ENCODE measurements around the gene CEP89. TPM values are rescaled to one million over a fixed set of nuclear protein-coding genes. Genes with fewer than 3 reads are reported as not detected.
"Not testable (repeated sequence)": the region's sequence is repeated elsewhere in the genome, so short reads cannot be mapped to it uniquely, and the experiment has no call there.

Gene CEP89
- total RNA-seq, 1 experiment from 2014 or later, result 14.5 TPM

DNA sequence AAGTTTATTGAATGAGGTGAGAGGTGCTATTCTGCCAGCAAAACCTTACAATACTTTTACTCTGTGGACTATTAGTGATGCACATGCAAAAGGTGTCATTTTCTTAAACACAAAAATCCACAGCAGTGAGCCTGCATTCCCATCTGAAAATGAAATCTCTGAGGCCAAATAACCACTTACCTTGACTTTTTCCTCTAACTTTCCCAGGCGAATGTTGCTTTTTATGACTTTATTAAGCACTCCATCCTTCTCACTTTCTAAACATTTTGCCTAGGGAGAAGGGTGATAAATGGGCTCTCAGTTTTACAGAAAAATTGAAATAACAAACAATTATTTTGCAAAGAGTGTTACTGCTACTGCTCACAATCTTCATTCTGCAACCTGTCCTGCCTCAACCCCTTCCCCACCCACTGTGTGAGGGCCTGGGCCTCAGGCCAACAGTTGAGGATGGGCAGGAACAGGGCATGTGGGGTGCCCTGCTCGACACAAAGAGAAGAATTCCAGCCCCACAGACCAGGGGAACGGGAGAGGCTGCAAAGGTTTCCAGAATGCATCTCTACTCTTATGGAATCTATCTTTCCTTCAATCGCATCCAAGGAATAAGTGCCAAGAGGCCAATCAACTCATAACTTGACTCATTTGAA is 84.1 kb downstream of the CEP89 start:
- Mint-ChIP-seq H3K27me3 (ENCODE audit: insufficient read depth, unreplicated experiment) (no peaks in the 10 kb centered on the region), H3K9me3 (ENCODE audit: unreplicated experiment) (peaks cover 16% of the 10 kb centered on the region), H3K4me3 (ENCODE audit: unreplicated experiment) (no peak overlapping the region), H3K36me3 (ENCODE audit: insufficient read depth, unreplicated experiment) (peaks cover 10% of the 10 kb centered on the region), H3K4me1 (ENCODE audit: low read depth, unreplicated experiment) (no peaks in the 10 kb centered on the region), H3K27ac (ENCODE audit: unreplicated experiment) (no peak overlapping the region)
- intact Hi-C loops (cut with micrococcal nuclease; ENCODE audit: unreplicated experiment), result no loop called here
- no peak overlapping the region for H3K4me3 ChIP-seq (ENCODE audit: low read depth, low read length)
- DNase-seq, result no peak
- H3K9me3 ChIP-seq, result peaks cover 6% of the 10 kb centered on the region; the same call in 1 of the 2 replicates
- BruUV-seq (replicated peaks), result no TSS peak
- H3K36me3 ChIP-seq (ENCODE audit: control insufficient read depth, insufficient read depth, low read length), result no peaks in the 10 kb centered on the region
- POLR2A ChIA-PET, result no interaction called here
- H3K4me1 ChIP-seq, result no peaks in the 10 kb centered on the region
- CTCF ChIA-PET, result no interaction called here
- TF ChIP-seq CTCF (IDR thresholded peaks at IDR 0.05; ENCODE audit: insufficient read depth in 1 of 2, low read depth in 1 of 2, low read length in 1 of 2, severe bottlenecking in 1 of 2, unreplicated experiment in 1 of 2), result no peak
- H3K27me3 ChIP-seq (replicated peaks; ENCODE audit: control insufficient read depth, insufficient read depth, low read length), result no peaks in the 10 kb centered on the region

DNA sequence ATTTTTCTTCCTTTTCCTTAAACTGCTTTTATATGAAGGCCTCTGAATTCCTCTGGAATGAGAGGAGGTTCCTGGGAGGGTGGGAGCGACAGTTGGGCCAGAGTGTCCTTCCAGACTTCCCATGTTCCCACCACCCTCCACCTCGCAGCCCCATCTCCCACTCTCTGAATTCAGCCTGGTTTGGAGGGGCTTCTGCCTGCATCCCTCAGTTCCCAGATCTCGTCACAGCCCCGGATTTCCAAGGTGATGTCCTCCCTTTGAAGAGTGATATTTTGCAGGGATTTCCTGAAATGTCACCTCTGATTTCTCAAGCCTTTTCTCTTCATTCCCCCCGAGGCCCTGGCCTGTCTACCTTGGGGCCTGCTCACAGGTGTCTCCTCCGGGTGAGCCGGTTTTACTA is 85.5 kb downstream of the CEP89 start:
- CTCF ChIA-PET, result no interaction called here
- peaks cover 3% of the 10 kb centered on the region for H3K9me3 Mint-ChIP-seq (ENCODE audit: unreplicated experiment)
- no peaks in the 10 kb centered on the region for H3K27me3 Mint-ChIP-seq (ENCODE audit: insufficient read depth, unreplicated experiment)
- peaks cover 1% of the 10 kb centered on the region; the same call in 1 of the 2 replicates for H3K9me3 ChIP-seq
- H3K4me3 Mint-ChIP-seq (ENCODE audit: unreplicated experiment), result no peak overlapping the region
- H3K4me1 ChIP-seq, result no peaks in the 10 kb centered on the region
- no peak overlapping the region for H3K27ac Mint-ChIP-seq (ENCODE audit: unreplicated experiment)
- H3K36me3 Mint-ChIP-seq (ENCODE audit: insufficient read depth, unreplicated experiment), result peaks cover 4% of the 10 kb centered on the region
- POLR2A ChIA-PET, result no interaction called here
- H3K36me3 ChIP-seq (ENCODE audit: control insufficient read depth, insufficient read depth, low read length), result no peaks in the 10 kb centered on the region
- no peaks in the 10 kb centered on the region for H3K27me3 ChIP-seq (replicated peaks; ENCODE audit: control insufficient read depth, insufficient read depth, low read length)
- H3K4me1 Mint-ChIP-seq (ENCODE audit: low read depth, unreplicated experiment), result no peaks in the 10 kb centered on the region
- no TSS peak for BruUV-seq (replicated peaks)
- intact Hi-C loops (cut with micrococcal nuclease; ENCODE audit: unreplicated experiment), result no loop called here
- DNase-seq, result no peak
- H3K4me3 ChIP-seq (ENCODE audit: low read depth, low read length), result no peak overlapping the region
- TF ChIP-seq CTCF (IDR thresholded peaks at IDR 0.05; ENCODE audit: insufficient read depth in 1 of 2, low read depth in 1 of 2, low read length in 1 of 2, severe bottlenecking in 1 of 2, unreplicated experiment in 1 of 2), result no peak

DNA sequence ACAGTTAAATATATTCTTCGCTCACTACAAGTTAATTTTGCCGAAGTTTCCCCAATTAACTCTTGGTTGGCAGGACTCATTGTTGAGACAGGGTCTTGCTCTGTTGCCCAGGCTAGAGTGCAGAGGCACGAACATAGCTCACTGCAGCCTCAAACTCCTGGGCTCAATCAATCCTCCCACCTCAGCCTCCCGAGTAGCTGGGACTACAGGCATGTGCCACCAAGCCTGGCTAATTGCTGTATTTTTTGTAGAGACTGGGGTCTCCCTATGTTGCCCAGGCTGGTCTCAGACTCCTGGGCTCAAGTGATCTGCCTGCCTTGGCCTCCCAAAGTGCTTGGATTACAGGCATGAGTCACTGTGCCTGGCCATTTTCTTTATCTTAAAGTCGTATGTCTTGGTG is 86.5 kb downstream of the CEP89 start:
- H3K27me3 Mint-ChIP-seq (ENCODE audit: insufficient read depth, unreplicated experiment); H3K9me3 Mint-ChIP-seq (ENCODE audit: unreplicated experiment); H3K36me3 ChIP-seq (ENCODE audit: control insufficient read depth, insufficient read depth, low read length); H3K9me3 ChIP-seq; BruUV-seq (replicated peaks); H3K27ac Mint-ChIP-seq (ENCODE audit: unreplicated experiment); H3K4me3 ChIP-seq (ENCODE audit: low read depth, low read length); H3K4me1 Mint-ChIP-seq (ENCODE audit: low read depth, unreplicated experiment); intact Hi-C loops (cut with micrococcal nuclease; ENCODE audit: unreplicated experiment); DNase-seq; POLR2A ChIA-PET; H3K36me3 Mint-ChIP-seq (ENCODE audit: insufficient read depth, unreplicated experiment); H3K4me3 Mint-ChIP-seq (ENCODE audit: unreplicated experiment); H3K27me3 ChIP-seq (replicated peaks; ENCODE audit: control insufficient read depth, insufficient read depth, low read length); CTCF ChIA-PET; H3K4me1 ChIP-seq: not testable (repeated sequence)

GRCh38 chr19:32881766-32882165 is 90.0 kb downstream of the CEP89 start:
- Histone ChIP-seq H3K27me3 (replicated peaks; ENCODE audit: control insufficient read depth, insufficient read depth, low read length) (no peaks in the 10 kb centered on the region), H3K4me1 (no peaks in the 10 kb centered on the region), H3K4me3 (ENCODE audit: low read depth, low read length) (no peak overlapping the region), H3K36me3 (ENCODE audit: control insufficient read depth, insufficient read depth, low read length) (no peaks in the 10 kb centered on the region), H3K9me3 (no peaks in the 10 kb centered on the region)
- H3K4me1 Mint-ChIP-seq (ENCODE audit: low read depth, unreplicated experiment), result peaks cover 6% of the 10 kb centered on the region
- DNase-seq, result no peak
- ChIA-PET POLR2A (no interaction called here), CTCF (no interaction called here)
- TF ChIP-seq CTCF (IDR thresholded peaks at IDR 0.05; ENCODE audit: insufficient read depth in 1 of 2, low read depth in 1 of 2, low read length in 1 of 2, severe bottlenecking in 1 of 2, unreplicated experiment in 1 of 2), result no peak
- H3K9me3 Mint-ChIP-seq (ENCODE audit: unreplicated experiment), result no peaks in the 10 kb centered on the region
- BruUV-seq (replicated peaks), result no TSS peak
- intact Hi-C loops (cut with micrococcal nuclease; ENCODE audit: unreplicated experiment), result no loop called here
- H3K27me3 Mint-ChIP-seq (ENCODE audit: insufficient read depth, unreplicated experiment), result no peaks in the 10 kb centered on the region
- H3K36me3 Mint-ChIP-seq (ENCODE audit: insufficient read depth, unreplicated experiment), result no peaks in the 10 kb centered on the region
- H3K4me3 Mint-ChIP-seq (ENCODE audit: unreplicated experiment), result no peak overlapping the region
- no peak overlapping the region for H3K27ac Mint-ChIP-seq (ENCODE audit: unreplicated experiment)

Data from Caco-2 (cell line).